T-helper 1 cell treated with Interleukin-12 subunit alpha and Interleukin-12 subunit beta and Interleukin-4 antibody, amounts not matched to agents 30 ng/mL and 1 ng/mL, for 36 hours (primary cell): ENCODE data around the gene RDX. TPM values are rescaled to one million over a fixed set of nuclear protein-coding genes. Genes with fewer than 3 reads are reported as not detected.
"Not testable (repeated sequence)": the region's sequence is repeated elsewhere in the genome, so short reads cannot be mapped to it uniquely, and the experiment has no call there.

Source experiments
- intact Hi-C: fragments of 100-400 bp; cut with micrococcal nuclease; formaldehyde crosslinking; loops from one replicate; pipeline ENCODE4 v1.15.1; 2024
- total RNA-seq: library from RNA; stranded (reverse); gene quantifications from 2 replicates; pipeline ENCODE4 v1.2.3, GENCODE V29; 2022

The RDX gene
- total RNA-seq, 1 donor from 2014 or later: 78.3 TPM

DNA sequence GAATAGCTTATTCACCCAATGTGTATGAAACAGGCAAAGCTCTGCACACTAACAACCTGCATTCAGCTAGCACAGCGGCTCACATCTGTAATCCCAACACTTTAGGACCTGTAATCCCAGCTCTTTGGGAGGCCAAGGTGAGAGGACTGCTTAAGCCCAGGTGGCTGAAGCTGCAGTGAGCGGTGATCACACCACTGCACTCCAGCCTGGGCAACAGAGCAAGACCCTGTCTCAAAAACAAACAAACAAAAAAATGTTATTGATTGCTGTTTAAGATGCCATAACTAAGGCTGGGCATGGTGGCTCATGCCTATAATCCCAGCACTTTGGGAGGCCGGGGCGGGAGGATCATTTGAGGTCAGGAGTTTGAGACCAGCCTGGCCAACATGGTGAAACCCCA is 15.8 kb downstream of the RDX start:
- intact Hi-C loops: not testable (repeated sequence)

DNA sequence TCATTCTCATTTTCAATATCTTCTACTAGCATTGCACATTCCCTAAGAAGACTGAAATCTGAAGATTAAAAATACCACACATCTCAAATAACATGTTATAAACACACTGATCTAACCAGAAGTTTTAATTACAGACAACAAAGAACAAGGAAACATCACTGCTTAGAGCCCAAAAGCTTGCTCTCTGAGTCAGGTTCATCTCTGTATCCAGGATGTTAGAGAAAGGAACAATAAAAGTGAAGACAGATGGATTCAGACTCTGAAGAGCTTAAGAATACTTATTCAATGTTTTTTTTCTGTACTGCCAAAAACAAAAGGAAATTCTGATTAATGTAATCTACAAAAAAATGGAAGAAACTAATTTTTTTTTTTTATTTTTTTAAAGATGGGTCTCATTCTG is 16.5 kb downstream of the RDX start:
- intact Hi-C loops: no loop called here

GRCh38 chr11:110272919-110273318 is 23.5 kb downstream of the RDX start:
- intact Hi-C loops: no loop called here

DNA sequence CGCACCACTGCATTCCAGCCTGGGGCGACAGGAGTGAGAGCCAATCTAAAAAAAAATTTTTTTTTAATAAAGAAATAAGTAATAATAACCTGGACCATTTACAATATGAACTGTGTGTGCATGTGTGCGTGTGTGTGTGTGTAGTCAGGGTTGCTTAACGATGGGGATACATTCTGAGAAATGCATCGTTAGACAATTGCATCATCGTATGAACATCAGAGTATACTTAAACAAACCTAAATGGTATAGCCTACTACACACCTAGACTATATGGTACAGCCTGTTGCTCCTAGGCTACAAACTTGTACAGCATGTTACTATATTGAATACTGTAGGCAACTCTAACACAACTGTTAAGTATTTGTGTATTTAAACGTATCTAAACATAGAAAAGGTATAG is 26.4 kb downstream of the RDX start:
- intact Hi-C loops: no loop called here

- intact Hi-C loops: no loop called here
Measured at GRCh38 chr11:110268441-110268840, 28.0 kb downstream of the RDX start.

DNA sequence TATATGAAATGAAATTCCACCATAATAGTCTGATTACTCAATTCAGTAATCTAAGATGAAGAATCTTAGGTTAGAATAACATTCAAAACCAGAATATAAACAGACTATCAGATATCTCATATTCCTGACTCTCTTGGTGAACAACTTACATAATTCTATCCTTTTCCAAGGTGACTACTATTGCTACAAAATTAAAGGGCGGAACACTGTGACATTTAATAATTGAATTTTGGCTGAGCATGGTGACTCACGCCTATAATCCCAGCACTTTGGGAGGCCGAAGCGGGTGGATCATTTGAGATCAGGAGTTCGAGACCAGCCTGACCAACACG is 34.4 kb downstream of the RDX start:
- intact Hi-C loops: no loop called here

DNA sequence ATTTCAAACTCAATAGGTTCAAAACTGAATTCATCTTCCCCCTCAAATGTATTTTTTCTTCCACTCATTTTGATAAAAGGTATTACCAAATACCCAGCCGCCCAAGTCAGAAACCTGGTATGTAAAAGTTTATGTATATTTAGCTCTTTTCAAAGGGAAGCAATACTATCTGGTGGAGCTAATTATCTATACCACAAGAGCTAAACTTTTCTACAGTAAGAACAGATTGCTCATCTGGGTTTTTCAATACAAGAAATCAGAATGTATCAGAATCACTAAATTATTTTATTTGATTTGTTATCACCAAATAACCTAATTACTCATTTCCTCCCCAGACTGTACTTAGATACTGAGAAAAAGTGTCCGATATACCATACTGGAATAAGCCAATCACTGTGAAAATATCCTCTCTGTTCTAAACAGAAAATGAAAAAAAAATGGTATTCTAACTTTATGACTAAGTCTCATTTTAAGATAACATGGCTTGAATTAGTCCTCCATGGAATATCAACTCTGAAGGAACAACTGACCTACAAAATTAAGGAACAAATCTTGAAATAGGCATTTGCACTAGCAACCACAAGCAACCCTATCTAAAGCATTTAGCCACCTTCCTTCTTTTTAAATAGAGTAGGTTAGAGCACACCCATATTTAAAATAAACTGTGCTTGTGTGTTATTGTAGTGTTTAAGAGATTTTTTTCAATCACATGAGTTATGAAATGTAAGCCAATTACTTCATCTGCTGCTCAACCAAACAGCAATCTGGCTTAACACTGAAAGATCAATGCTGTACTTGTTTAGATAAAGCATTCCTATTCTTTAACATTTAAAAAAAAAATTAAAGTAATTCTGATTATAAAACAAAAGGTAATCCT is 35.0 kb downstream of the RDX start:
- intact Hi-C loops: loop anchor here (1.0 kb wide), 1 partner anchor 10 kb away; no protein-coding TSS in a partner anchor

- intact Hi-C loops: loop anchor here (2.0 kb wide), 1 partner anchor 123 kb away; no protein-coding TSS in a partner anchor
Measured at GRCh38 chr11:110253525-110253924, 42.9 kb downstream of the RDX start.

DNA sequence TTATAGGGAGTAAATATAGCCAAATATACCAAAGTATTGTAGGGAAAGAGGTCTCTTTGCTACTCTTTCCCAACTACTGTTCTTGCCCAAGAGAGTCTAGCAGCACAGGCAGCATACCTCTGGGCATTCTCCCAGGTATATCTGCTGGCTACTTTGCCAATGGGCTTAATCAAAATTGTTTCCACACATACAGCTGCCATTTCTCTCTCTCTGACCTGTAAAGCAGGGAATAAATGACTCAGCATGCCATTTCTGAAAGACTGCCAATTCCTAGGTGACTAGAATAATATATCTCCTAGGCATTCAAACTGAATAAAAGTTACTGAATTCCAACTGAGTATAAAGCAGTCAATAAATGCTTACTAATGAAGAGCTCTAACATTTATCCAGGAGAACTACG is 44.6 kb downstream of the RDX start:
- intact Hi-C loops: loop anchor here (1.0 to 2.0 kb wide), 2 partner anchors 9 to 125 kb away; no protein-coding TSS in a partner anchor

DNA sequence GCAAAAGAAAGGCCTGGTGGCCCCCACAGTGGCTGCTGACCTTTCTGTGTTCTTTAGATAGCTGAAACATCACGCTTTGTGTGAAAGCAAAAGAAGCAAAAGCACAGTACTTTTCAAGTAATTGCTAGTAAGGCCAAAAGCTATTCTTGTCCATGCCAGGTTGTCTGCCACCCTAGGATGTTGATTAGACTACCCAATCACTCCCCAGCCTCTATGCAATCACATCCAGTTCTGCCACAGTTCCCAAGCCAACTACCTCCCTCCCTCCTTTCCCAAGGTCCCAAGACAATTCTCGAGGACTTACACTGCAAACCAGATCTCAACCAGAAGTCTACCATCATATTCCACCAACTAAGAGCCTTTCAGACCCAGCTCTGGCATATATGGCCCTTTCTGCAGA is 46.2 kb downstream of the RDX start:
- intact Hi-C loops: no loop called here

- intact Hi-C loops: loop anchor here (2.0 to 5.0 kb wide), 2 partner anchors 49 to 302 kb away; no protein-coding TSS in a partner anchor
Measured at GRCh38 chr11:110249766-110250165, 46.6 kb downstream of the RDX start.

GRCh38 chr11:110249066-110249465 is 47.3 kb downstream of the RDX start:
- intact Hi-C loops: loop anchor here (2.0 to 5.0 kb wide), 2 partner anchors 48 to 302 kb away; no protein-coding TSS in a partner anchor

GRCh38 chr11:110243791-110244190 is 52.6 kb downstream of the RDX start:
- intact Hi-C loops: no loop called here

- intact Hi-C loops: no loop called here
Measured at GRCh38 chr11:110242746-110243145, 53.7 kb downstream of the RDX start.

GRCh38 chr11:110242188-110242587 is 54.2 kb downstream of the RDX start:
- intact Hi-C loops: no loop called here

GRCh38 chr11:110235966-110236365 is 60.4 kb downstream of the RDX start:
- intact Hi-C loops: no loop called here

- intact Hi-C loops: no loop called here
Measured at GRCh38 chr11:110230377-110230776, 66.0 kb downstream of the RDX start.

DNA sequence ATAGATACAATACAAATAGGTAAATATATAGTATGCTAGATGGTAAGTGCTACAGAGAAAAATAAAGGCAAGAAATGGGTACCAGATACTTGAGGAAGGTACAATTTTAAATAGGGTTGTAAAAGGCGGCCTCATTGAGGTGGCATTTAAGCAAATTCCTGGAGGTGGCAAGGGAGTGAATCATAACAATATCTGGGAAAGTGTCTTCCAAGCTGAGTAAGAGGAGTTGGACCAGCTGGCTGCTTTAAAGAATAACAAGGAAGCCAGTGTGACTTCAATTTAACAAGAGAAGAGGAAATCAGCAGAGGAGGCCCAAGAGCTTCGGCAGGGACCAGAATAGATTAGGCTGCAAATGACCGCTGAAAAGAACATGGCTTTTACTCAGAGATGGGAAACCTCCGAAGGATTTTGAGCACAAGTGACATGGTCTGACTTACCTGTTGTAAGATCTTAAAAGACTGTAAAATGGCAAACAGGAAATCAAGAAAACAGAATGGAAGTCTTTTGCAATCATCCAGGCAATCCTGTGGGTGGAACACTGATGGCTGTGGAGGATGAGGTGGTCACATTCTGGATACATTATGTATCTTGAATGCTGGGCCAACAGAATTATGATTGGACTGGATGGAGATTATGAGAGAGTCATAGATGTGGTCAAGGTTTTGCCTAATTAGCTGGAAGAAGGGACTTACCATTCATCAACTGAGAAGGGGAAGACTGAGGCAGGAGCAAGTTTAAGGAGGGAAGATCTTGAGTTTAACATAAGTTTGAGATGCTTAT is 77.2 kb downstream of the RDX start:
- intact Hi-C loops: no loop called here

DNA sequence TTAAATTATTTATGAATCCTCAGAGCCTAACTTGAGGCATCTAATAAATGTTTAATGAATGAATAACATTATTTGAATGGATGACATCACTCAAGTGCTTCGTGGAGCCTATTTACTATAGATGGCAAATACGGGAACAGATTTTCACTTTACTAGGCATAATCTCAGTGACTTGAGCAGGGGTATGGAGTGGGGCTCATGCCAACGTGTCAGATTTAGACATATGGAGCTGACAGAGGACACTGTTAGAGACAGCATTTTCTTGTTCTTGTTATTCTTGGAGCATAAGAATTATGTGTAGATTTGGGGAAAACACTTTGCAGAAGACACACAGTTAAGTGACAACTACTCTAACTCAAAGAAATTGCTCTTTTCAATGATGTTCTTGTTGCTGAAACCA is 78.5 kb downstream of the RDX start:
- intact Hi-C loops: no loop called here

DNA sequence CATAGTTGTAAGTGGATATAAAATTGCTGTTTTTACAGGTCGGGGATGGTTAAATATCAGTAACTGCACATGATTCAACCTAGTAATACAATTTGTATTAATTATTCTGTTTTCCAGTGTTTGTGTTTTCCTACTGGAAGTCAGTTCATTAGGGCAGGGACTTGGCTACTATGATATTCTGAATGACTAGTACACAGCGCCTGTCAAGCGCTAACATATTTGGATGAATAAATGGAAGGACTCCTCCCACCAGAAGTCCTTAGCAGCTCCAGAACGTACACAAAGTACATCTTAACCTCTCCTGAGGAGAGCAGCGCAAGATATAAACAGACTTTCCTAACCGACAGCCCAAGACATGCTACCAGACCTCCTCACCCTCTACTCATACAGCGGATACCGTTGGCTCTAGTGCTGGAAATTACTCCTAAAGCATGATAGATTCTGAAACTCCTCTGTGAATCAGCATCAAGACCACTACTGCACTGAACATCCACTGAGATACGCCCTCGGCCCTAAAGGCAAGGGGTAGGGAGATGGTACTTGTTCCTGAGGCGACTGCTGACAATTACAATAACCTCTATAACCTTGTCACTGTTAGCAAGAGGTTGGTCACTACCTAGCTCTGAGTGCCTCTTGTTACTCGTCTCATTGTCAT is 79.1 kb downstream of the RDX start:
- intact Hi-C loops: no loop called here

GRCh38 chr11:110209313-110209694 is 87.1 kb downstream of the RDX start:
- intact Hi-C loops: loop anchor here (10.0 kb wide), 1 partner anchor 1235 kb away; no protein-coding TSS in a partner anchor
